Heart right ventricle (tissue), 16 donors: ENCODE results near the gene SP6. TPM values are rescaled to one million over a fixed set of nuclear protein-coding genes. Genes with fewer than 3 reads are reported as not detected.

Experiments used
- ATAC-seq, 8 donors: fragments of 200-7000 bp; cut with Tn5 transposase; one replicate each; pipeline ENCODE4 v1.9.1; 2020; ENCODE audit warnings: mild to moderate bottlenecking in 8 of 8, moderate library complexity in 8 of 8, moderate number of reproducible peaks in 1 of 8
- DNase-seq, 2 donors: peaks; one replicate each; pipeline ENCODE4 v3.0.0-alpha.2; 2020
- H3K27ac ChIP-seq, 10 donors: fragments of 200-600 bp; sonication (generic) in 2 of 10; one replicate each; pipeline versions ENCODE4 v1.5.0 to v1.8.0; 2020 to 2022; ENCODE audit warnings: mild to moderate bottlenecking in 3 of 10
- H3K27me3 ChIP-seq, 7 donors: fragments of 200-600 bp; one replicate each; pipeline ENCODE4 v1.8.0; 2021 to 2022; ENCODE audit warnings: mild to moderate bottlenecking in 2 of 7
- H3K36me3 ChIP-seq, 9 donors: fragments of 200-600 bp; sonication (generic) in 1 of 9; one replicate each; pipeline versions ENCODE4 v1.5.0 to v1.8.0; 2020 to 2022; ENCODE audit warnings: mild to moderate bottlenecking in 2 of 9
- H3K4me1 ChIP-seq, 9 donors: fragments of 200-600 bp; sonication (generic) in 1 of 9; one replicate each; pipeline versions ENCODE4 v1.5.0 to v1.8.0; 2020 to 2022; ENCODE audit warnings: mild to moderate bottlenecking in 4 of 9
- H3K4me3 ChIP-seq, 10 donors: fragments of 200-600 bp; sonication (generic) in 2 of 10; one replicate each; pipeline versions ENCODE4 v1.5.0 to v1.8.0; 2020 to 2022; ENCODE audit warnings: mild to moderate bottlenecking in 7 of 10, moderate library complexity in 2 of 10
- H3K9me3 ChIP-seq, 11 donors: fragments of 200-600 bp in 10 of 11; sonication (generic) in 2 of 11; one replicate each; pipeline versions ENCODE4 v1.5.0 to v1.8.0; 2013 to 2022; ENCODE audit warnings: mild to moderate bottlenecking in 2 of 11, control low read depth in 1 of 11, moderate library complexity in 1 of 11
- CTCF ChIP-seq, 9 donors: fragments of 200-600 bp; sonication (generic) in 2 of 9; IDR thresholded peaks; one replicate each; pipeline versions ENCODE4 v1.5.0 to v1.8.0; 2021 to 2022; ENCODE audit warnings: antibody characterized with exemption in 9 of 9, mild to moderate bottlenecking in 5 of 9, moderate library complexity in 1 of 9
- WGBS, 2 donors: extraction: QIAGEN DNeasy Blood & Tissue Kit; methylation state at CpG; one replicate each; pipeline ENCODE4 v1.1.7; 2013; ENCODE audit warnings: inconsistent platforms in 1 of 2; 5-methylcytosine and 5-hydroxymethylcytosine counted together
- intact Hi-C, 10 donors: fragments of 100-400 bp; cut with DNase I; formaldehyde crosslinking; loops; one replicate each; pipeline versions ENCODE4 v1.11.1 to v1.14.2; 2022
- polyA plus RNA-seq, 2 donors: library from polyadenylated mRNA; stranded (reverse); fragments of 200-250 nt; gene quantifications; one replicate each; pipeline ENCODE4 v1.2.3, GENCODE V29; 2013
- total RNA-seq, 10 donors: library from RNA; stranded (reverse); fragmentation: NEBNext Ultra II Directional in 3 of 10; extraction: Animal tissue kit (Norgen Biotek cat#: 25700) in 3 of 10; gene quantifications; one replicate each; pipeline versions ENCODE4 v1.2.1 to v1.2.4, GENCODE V29; 2021 to 2023
- donor health status: Arrhythmogenic right ventricular cardiomyopathy.
- donor health status: ischemic (EF 13 %, LVEDD 7.1; RV severe dilation, severe dysfunction).
- donor health status: healthy with polysubstance abuse.
- donor health status: DM: no; HTN: yes; CAD: no.
- donor health status: DM: no; HTN: no; CAD: no.
- donor health status: ischemic (EF 25% LVEDD 6.9; RV normal size, moderate dysfunction).
- donor health status: ischemic (EF 25% LVEDD 5.7; RV mildly dilated, moderate dysfunction).
- donor health status: healthy.
- donor health status: DM: yes; HTN: yes; CAD: no.
- donor health status: Ischemic cardiomyopathy.
- donor health status: ischemic (EF 35%, LVEDD 5.7; RV mildly dilated, moderate dysfunction).
- donor health status: nonischemic (EF 11% LVEDD 7.7; RV severe dilation, severe dysfunction).
- donor health status: DM: yes; HTN: yes; CAD: no.
- donor health status: PGD.
- donor health status: ischemic (EF 29% LVEDD 5.4; RV normal size, mild dysfunction).
- donor health status: nonischemic (EF 23%, LVEDD 6.1; RV moderate dilation, normal function).

SP6 gene
- total and polyA plus RNA-seq, 12 donors: 0.05 to 1.9 (median 0.23) TPM

DNA sequence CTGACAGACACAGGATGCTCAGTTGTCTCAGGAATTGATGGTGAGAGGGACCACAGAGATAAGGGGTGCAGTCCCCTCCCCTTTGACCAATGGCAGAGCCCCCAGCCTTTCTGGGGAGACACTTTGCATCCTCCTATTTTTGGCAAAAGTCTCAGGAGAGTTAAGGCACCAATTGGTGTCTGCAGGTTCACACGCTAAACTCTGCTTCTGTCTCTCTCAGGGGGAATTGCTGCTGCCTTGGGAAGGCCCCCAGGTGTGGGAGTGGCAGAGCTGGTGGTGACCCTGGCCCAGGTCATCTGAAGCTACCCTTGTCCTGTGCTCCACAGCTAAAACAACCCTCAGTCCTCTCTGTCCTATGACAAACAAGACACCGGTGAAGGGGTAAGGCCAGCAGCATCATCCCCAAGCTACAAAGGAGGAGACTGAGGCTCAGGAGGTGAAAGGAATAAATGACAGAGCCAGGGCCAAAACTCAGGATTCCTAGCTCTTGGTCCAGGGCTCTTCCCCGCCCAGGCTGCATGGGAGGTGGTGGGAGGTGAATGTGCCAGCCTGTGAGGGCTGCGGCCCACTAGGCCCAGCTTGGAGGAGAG, 49.7 kb downstream of the SP6 start:
- Histone ChIP-seq H3K4me3 (no peak overlapping the region), H3K27ac (no peak overlapping the region), H3K9me3 (no peaks in the 10 kb centered on the region), H3K36me3 (no peaks in the 10 kb centered on the region), H3K4me1 (peaks cover 0 to 12% (median 0%) of the 10 kb centered on the region in 9 donors), H3K27me3 (peaks cover 0 to 10% (median 0%) of the 10 kb centered on the region in 7 donors)
- 73 to 83% methylated on average over 4 of the region's 4 CpGs for WGBS, 2 donors
- no peak for TF ChIP-seq CTCF (IDR thresholded peaks at IDR 0.05)
- no peak for ATAC-seq
- intact Hi-C loops: loop anchor here in 6 of 10 donors (5.0 to 10.0 kb wide), 4 partner anchors 104 to 139 kb away; partner anchors contain the start of gene TBKBP1 (in 1 of the 6)
- no peak for DNase-seq

- DNase-seq (no peak), ATAC-seq (no peak)
- Histone ChIP-seq H3K36me3 (no peaks in the 10 kb centered on the region), H3K4me3 (no peak overlapping the region), H3K4me1 (peaks cover 0 to 7% (median 0%) of the 10 kb centered on the region in 9 donors), H3K27me3 (peaks cover 0 to 12% (median 0%) of the 10 kb centered on the region in 7 donors), H3K9me3 (no peaks in the 10 kb centered on the region), H3K27ac (no peak overlapping the region)
- WGBS, 2 donors: 81 to 82% methylated on average over 12 of the region's 12 CpGs
- TF ChIP-seq CTCF (IDR thresholded peaks at IDR 0.05): no peak
- intact Hi-C loops: loop anchor here in 6 of 10 donors (5.0 to 10.0 kb wide), 4 partner anchors 103 to 138 kb away; partner anchors contain the start of gene TBKBP1 (in 1 of the 6)
Observed at GRCh38 chr17:47800686-47801085, 50.3 kb downstream of the SP6 start.

DNA sequence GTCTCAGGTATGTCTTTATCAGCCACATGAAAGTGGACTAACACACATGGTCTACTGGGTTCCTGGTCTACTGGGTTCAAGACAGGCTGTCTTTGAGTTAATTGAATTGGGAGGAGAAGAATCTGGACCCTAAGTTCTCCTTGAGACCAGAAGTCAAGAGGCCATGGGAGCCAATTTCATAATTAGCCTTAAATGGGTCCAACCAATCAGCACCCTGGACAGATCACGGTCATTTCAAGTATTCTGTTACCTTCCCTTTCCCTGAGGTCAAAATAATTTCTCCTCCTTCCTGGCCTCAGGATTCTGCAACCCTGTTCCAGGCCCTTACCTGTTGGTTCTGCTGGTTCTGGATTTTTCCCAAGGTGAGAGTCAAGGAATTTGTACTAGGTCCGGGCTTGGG, 53.2 kb downstream of the SP6 start:
- WGBS, 2 donors: 44 to 48% methylated on average over 2 of the region's 2 CpGs
- TF ChIP-seq CTCF (IDR thresholded peaks at IDR 0.05): no peak
- H3K4me3 ChIP-seq: no peak overlapping the region
- intact Hi-C loops: loop anchor here in 3 of 10 donors (10.0 kb wide), 3 partner anchors 93 to 133 kb away; no protein-coding TSS in a partner anchor
- no peak overlapping the region for H3K27ac ChIP-seq
- no peaks in the 10 kb centered on the region for H3K9me3 ChIP-seq
- no peaks in the 10 kb centered on the region for H3K4me1 ChIP-seq
- DNase-seq (no peak), ATAC-seq (no peak)
- H3K36me3 ChIP-seq: no peaks in the 10 kb centered on the region
- peaks cover 0 to 41% (median 26%) of the 10 kb centered on the region in 7 donors for H3K27me3 ChIP-seq

Other genes starting within 250 kb of the SP6 start
- gene KPNB1, start 201.2 kb downstream of the SP6 start, total RNA-seq: 100 to 1,000 TPM; 167 to 236 (median 190) TPM
- gene KPNB1, start 201.2 kb downstream of the SP6 start, polyA plus RNA-seq: 10 to 100 TPM; 30.6 to 66.4 TPM
- 10 to 100 TPM in 9 of 10 donors, 1 to 10 TPM in 1; 8.4 to 19.9 (median 12.6) TPM for gene TBKBP1, start 157.0 kb downstream of the SP6 start, total RNA-seq
- 10 to 100 TPM in 1 of 2 donors, 1 to 10 TPM in 1; 9.9 to 27.9 TPM for gene TBKBP1, start 157.0 kb downstream of the SP6 start, polyA plus RNA-seq
- gene TBX21, start 117.9 kb downstream of the SP6 start, total RNA-seq: 1 to 10 TPM in 1 of 10 donors, under 1 TPM in 5, not detected in 4; 0.11 to 2.0 (median 0.29) TPM
- under 1 TPM; 0.07 to 0.15 TPM for gene TBX21, start 117.9 kb downstream of the SP6 start, polyA plus RNA-seq
- 1 to 10 TPM; 2.8 to 8.7 (median 5.1) TPM for gene OSBPL7, start 29.4 kb downstream of the SP6 start, total RNA-seq
- gene OSBPL7, start 29.4 kb downstream of the SP6 start, polyA plus RNA-seq: 1 to 10 TPM; 3.1 to 9.6 TPM
- 10 to 100 TPM; 44.8 to 72.3 (median 62.9) TPM for gene MRPL10, start 19.6 kb downstream of the SP6 start, total RNA-seq
- 10 to 100 TPM; 44.2 to 63.6 TPM for gene MRPL10, start 19.6 kb downstream of the SP6 start, polyA plus RNA-seq
- gene LRRC46, start 19.5 kb downstream of the SP6 start, total RNA-seq: under 1 TPM in 7 of 10 donors, not detected in 3; 0.14 to 0.53 (median 0.34) TPM
- under 1 TPM; 0.19 to 0.95 TPM for gene LRRC46, start 19.5 kb downstream of the SP6 start, polyA plus RNA-seq
- gene SCRN2, start 9.9 kb downstream of the SP6 start, total RNA-seq: 10 to 100 TPM; 25.6 to 38.2 (median 34.5) TPM
- gene SCRN2, start 9.9 kb downstream of the SP6 start, polyA plus RNA-seq: 10 to 100 TPM; 20.6 to 82.5 TPM
- 10 to 100 TPM; 13.0 to 18.3 (median 15.9) TPM for gene SP2, start 45.1 kb upstream of the SP6 start, total RNA-seq
- 1 to 10 TPM; 4.3 to 8.0 TPM for gene SP2, start 45.1 kb upstream of the SP6 start, polyA plus RNA-seq
- gene PNPO, start 90.4 kb upstream of the SP6 start, total RNA-seq: 10 to 100 TPM; 22.8 to 37.0 (median 31.5) TPM
- 10 to 100 TPM in 1 of 2 donors, 1 to 10 TPM in 1; 9.5 to 10.9 TPM for gene PNPO, start 90.4 kb upstream of the SP6 start, polyA plus RNA-seq
- not detected for gene PRR15L, start 106.7 kb upstream of the SP6 start, total RNA-seq
- gene PRR15L, start 106.7 kb upstream of the SP6 start, polyA plus RNA-seq: not detected
- 10 to 100 TPM; 44.0 to 71.2 (median 62.3) TPM for gene CDK5RAP3, start 120.0 kb upstream of the SP6 start, total RNA-seq
- gene CDK5RAP3, start 120.0 kb upstream of the SP6 start, polyA plus RNA-seq: 100 to 1,000 TPM in 1 of 2 donors, 10 to 100 TPM in 1; 69.9 to 143 TPM
- gene COPZ2, start 186.6 kb upstream of the SP6 start, total RNA-seq: 10 to 100 TPM; 45.3 to 67.3 (median 60.7) TPM
- 10 to 100 TPM; 17.5 to 54.1 TPM for gene COPZ2, start 186.6 kb upstream of the SP6 start, polyA plus RNA-seq
- gene NFE2L1, start 197.2 kb upstream of the SP6 start, total RNA-seq: 1,000 to 10,000 TPM in 1 of 10 donors, 100 to 1,000 TPM in 9; 443 to 1,033 (median 704) TPM
- 100 to 1,000 TPM; 108 to 251 TPM for gene NFE2L1, start 197.2 kb upstream of the SP6 start, polyA plus RNA-seq